WI38 (cell line): ENCODE data around the gene HTR6.

Experiments
- H3K4me3 ChIP-seq: 2 replicates; pipeline ENCODE4 v1.5.1; 2011; ENCODE audit warnings: low read depth, mild to moderate bottlenecking, control low read depth, low read length
- CTCF ChIP-seq: IDR thresholded peaks from 2 replicates; pipeline ENCODE4 v1.5.1; 2012; ENCODE audit warnings: low read depth, mild to moderate bottlenecking, control low read depth, low read length

Gene HTR6

DNA sequence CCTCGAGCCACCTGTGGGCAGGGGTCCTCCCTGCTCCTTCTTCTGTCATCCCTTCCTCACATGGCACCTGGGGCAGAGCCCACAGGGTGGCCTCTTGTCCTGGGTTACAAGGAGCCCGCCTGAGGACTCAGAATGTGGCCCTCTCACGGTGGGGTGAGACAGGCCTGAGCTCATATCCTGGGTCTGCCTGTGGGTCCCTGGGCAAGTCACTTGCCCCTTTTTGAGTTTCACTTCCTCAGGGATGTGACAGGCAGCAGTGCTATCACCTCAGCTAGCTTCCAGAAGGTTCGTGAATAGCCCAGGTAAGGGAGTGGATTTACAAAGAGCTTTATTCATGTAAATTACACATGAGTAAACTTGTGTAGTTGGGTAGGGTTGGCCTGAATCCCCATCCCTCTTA lies 33.5 kb downstream of the HTR6 start:
- TF ChIP-seq CTCF, result no peak
- no peak overlapping the region for H3K4me3 ChIP-seq

DNA sequence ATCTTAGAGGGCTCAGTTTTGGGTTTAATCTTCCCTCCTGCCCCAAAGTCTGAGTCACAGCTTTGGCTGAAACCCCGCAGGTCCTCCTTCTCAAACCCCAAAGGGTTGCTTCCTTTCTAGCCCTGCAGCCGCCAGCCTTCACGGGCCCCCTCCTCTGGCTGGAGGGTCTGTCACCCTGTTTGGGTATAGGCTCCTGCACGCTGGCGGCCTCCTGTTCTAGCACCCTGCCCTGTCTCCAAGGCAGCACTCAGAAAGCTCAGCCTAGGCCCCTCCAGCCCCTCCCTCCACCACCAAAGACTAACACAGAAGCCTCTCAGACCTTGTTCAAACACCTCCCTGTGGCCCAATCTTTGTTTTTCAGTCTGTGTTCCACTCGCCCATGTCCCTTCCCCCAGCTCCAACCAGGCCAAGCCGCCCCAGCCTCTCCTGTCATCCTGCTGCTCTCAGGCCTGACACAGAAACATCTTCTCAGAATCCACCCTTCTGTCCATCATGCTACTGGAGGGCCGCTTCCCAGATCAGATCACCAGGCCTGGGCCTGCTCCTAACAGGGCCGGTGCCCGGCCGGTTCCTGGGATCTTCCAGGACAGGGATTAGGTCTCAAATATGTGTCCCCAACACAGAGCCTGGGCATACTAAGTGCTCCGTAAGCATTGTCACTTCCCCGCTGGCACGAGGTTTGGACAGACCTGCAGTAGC lies 35.6 kb downstream of the HTR6 start:
- H3K4me3 ChIP-seq, result no peak overlapping the region
- TF ChIP-seq CTCF, result no peak

GRCh38 chr1:19703280-19703679 lies 38.6 kb downstream of the HTR6 start:
- no peak for TF ChIP-seq CTCF
- no peak overlapping the region for H3K4me3 ChIP-seq

DNA sequence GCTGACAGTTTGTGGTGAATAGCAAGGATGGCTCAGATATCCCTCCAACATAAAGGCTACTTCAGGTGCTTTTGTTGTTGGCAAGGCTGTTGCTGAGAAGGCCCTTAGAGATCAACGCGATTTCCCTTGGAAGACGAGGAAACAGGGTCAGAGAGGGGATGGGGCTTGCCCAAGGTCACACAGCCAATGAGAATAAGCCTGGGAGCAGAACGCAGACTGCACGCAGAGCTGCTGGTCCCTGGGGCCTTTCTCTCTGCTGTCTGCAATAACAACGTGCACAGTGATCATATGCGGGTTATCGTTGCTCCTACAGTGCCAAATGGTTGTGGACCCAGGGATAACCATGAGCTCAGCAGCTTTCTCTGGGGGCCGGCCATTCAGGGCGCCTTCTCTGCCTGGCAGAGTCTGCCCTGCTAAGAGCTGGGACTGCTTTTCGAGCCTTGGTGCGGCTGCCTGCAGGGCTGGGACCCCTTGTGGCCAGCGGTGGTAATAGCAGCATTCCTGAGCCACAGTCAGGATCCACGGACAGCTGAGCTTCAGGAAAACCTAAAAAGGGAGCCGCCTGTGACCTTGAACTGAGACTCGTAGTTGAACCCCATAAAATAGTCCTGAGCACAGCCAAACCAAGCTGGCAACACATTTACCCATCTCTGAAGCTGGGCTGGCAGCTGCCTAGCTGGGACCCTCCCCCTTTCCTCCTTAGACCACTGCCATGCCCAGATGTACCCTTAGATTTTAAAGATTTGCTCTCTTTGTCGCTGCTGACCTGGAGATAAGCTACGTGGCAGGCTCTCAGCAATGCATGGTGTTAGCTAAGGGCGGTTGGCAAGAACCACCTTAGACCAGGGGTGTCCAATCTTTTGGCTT lies 39.8 kb downstream of the HTR6 start:
- TF ChIP-seq CTCF, result peak; percentile 93
- no peak overlapping the region for H3K4me3 ChIP-seq

DNA sequence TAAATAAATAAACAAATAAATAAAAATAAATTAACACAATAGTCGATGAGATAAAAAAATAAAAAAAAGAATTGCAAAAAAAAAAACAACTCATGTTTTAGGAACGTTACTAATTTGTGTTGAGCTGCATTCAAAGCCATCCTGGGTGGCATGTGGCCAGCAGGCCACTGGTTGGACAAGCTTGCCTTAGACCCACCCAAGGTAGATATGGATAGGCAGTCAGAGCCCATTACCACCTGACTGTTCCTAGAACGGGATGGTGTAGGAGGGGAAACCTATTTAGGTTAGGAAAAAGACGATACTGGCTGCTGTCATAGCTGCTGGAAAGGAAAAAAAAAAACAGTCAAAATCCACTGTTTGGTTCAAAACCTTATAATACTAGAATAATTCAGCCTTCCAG lies 40.8 kb downstream of the HTR6 start:
- no peak overlapping the region for H3K4me3 ChIP-seq
- TF ChIP-seq CTCF, result no peak

- no peak for TF ChIP-seq CTCF
- H3K4me3 ChIP-seq, result no peak overlapping the region
Measured at GRCh38 chr1:19706136-19706535, 41.5 kb downstream of the HTR6 start.

GRCh38 chr1:19708567-19709110 lies 44.0 kb downstream of the HTR6 start:
- no peak for TF ChIP-seq CTCF
- no peak overlapping the region for H3K4me3 ChIP-seq
